NCI-H526 (cell line): ENCODE measurements around the gene RNPEP.
"Not testable (repeated sequence)": the region's sequence is repeated elsewhere in the genome, so short reads cannot be mapped to it uniquely, and the experiment has no call there.

ENCODE experiments used
- DNase-seq, 2 experiments: peaks; one replicate each; lab custom pipeline; 2025; lab: John Stamatoyannopoulos, UW

RNPEP gene, protein sequence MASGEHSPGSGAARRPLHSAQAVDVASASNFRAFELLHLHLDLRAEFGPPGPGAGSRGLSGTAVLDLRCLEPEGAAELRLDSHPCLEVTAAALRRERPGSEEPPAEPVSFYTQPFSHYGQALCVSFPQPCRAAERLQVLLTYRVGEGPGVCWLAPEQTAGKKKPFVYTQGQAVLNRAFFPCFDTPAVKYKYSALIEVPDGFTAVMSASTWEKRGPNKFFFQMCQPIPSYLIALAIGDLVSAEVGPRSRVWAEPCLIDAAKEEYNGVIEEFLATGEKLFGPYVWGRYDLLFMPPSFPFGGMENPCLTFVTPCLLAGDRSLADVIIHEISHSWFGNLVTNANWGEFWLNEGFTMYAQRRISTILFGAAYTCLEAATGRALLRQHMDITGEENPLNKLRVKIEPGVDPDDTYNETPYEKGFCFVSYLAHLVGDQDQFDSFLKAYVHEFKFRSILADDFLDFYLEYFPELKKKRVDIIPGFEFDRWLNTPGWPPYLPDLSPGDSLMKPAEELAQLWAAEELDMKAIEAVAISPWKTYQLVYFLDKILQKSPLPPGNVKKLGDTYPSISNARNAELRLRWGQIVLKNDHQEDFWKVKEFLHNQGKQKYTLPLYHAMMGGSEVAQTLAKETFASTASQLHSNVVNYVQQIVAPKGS

DNA sequence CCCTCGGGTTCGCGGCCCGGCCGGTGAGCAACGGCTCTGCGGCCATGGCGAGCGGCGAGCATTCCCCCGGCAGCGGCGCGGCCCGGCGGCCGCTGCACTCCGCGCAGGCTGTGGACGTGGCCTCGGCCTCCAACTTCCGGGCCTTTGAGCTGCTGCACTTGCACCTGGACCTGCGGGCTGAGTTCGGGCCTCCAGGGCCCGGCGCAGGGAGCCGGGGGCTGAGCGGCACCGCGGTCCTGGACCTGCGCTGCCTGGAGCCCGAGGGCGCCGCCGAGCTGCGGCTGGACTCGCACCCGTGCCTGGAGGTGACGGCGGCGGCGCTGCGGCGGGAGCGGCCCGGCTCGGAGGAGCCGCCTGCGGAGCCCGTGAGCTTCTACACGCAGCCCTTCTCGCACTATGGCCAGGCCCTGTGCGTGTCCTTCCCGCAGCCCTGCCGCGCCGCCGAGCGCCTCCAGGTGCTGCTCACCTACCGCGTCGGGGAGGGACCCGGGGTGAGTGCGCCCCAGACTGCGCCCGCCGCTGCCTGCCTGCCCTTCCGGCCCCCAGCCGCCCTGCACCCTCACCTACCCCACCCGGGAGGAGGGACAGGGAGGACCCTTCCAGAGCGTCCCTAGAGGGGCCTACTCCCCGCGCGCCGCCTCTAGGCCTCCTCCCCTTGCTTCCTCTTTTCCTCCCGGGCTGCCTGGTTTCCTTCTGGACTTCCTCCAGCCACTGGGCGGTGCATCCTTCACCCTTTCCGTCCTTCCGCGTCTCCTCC is at the start of gene RNPEP:
Gene RNPEP, plus strand, starts transcription at position 26 of the 757 bp plus-strand sequence. Its CDS starts 19 bp downstream, at position 45.
- DNase-seq, result peak; percentile 48 to 72

DNA sequence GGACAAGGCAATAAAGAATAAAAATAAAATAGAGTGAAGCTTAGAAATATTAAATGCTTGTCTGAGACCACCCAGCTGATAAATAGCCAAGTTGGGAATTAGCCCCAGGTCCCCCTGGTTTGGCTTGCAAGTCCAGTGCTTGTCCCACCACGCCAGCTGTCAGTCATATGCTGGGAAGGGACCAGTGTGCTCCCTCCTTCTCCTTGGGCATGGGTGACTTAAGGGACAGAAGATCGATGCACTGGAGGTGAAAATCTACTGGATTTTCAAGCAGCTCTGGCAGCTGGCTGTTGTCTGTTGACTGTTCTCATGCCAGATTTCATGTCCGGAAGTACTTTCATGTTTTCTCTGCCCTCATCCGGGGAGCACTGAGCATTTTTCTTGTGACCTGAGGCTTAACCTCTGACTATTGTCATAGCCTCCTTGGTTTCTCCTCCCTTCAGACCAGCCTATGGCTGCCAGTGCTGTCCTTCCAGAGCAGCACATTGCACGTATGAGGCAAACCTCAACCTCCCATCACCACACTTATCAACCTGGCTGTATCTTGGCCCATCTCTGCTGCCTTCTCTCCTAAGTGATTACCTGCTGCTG is 48.5 kb upstream of the RNPEP start:
- DNase-seq, result no peak

DNA sequence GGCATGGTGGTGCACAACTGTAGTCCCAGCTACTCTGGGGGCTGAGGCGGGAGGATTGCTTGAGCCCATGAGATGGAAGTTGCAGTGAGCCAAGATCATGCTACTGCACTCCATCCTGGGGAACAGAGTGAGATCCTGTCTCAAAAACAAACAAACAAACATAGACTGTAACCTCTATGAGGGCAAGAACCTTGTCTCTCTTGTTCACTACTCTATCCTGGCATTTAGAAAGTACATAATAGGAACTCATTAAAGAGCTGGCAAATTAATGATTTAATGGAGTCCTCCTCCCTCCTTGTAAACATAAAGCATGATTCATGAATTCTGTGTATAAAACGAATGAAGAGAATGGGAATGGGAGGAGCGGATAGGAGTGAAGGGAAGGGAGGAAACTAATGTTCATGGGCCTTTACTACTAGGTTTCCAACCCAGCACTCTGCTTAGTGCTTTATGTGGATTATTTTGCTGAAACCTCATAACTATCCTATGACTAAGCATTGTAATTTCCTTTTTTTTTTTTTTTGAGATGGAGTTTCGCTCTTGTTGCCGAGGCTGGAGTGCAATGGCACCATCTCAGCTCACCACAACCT is 44.7 kb upstream of the RNPEP start:
- DNase-seq, result no peak

DNA sequence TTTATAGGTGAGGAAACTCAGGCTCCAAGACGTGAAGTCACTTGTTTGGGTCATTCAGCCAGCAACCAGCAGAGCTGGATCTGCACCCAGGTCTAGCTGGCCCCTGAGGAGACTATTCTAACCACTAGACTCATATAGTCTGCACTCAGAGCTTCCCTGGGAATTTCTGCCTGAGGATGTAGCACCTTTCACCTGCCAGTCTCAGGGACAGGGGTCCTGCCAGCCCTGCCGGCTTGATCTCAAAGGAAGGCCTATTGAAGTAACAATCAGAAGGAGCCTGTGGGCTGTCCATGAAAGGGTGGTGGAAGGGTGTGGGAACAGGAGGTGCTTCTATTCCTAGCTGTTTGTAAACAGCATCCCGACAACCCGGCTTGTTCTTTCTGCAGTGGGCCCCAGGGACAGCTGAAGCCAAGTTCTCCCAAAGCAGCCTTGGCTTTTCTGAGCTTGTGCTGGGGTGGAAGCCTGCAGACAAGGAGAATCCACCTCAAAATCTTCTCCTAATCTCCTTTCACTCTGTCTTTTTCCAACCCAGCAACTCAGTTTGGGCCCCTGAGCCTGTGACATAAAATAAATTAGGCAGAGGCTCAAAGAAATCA is 43.9 kb upstream of the RNPEP start:
- no peak for DNase-seq

DNA sequence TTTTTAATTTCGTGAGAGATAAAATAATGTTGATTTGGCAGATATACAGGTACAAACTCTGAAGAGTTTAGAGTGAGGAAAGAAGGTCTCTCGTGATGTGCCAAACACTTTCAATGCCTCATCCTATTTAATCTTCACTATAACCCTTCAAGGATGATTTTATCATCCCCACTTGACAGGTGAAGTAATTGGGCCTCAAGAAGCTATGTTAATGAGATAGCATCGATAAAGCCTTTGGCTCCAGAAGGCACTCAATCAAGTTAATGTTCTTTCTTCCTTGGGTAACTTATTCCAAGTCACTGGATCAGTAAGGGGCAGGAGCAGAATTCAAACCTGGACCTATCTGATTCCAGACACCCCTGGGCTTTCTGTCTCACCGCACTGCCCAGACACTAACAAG is 43.3 kb upstream of the RNPEP start:
- DNase-seq, result no peak

DNA sequence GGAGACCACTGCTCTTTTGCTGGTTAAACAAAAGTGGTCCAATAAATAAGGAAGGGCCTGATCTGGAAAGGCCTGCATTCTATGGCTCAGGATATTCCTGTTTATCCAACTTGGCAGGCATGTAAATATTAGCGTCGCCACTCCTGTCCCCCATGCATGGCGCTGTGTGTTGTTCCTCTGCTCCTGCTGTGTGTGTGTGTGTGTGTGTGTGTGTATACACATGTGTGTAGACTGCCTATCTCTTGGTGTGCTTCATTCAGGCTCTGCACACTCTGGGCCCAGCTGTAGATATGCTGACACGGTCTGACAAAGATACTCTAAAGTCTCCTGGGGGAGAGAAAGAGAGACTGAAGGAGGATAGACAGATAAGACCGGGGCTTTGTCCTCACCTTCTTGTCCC is 42.9 kb upstream of the RNPEP start:
- no peak for DNase-seq

DNA sequence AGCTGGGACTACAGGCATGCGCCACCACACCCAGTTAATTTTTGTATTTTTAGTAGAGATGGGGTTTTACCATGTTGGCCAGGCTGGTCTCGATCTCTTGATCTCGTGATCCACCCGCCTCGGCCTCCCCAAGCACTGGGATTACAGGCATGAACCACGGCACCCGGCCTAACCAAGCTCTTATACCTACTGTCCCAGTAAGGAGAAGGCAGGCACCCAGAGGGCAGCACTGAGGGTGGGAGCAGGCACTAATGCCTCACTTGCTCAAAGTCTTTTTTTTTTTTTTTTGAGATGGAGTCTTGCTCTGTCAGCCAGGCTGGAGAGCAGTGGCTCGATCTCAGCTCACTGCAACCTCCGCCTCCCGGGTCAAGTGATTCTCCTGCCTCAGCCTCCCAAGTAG is 42.1 kb upstream of the RNPEP start:
- DNase-seq, result not testable (repeated sequence)

DNA sequence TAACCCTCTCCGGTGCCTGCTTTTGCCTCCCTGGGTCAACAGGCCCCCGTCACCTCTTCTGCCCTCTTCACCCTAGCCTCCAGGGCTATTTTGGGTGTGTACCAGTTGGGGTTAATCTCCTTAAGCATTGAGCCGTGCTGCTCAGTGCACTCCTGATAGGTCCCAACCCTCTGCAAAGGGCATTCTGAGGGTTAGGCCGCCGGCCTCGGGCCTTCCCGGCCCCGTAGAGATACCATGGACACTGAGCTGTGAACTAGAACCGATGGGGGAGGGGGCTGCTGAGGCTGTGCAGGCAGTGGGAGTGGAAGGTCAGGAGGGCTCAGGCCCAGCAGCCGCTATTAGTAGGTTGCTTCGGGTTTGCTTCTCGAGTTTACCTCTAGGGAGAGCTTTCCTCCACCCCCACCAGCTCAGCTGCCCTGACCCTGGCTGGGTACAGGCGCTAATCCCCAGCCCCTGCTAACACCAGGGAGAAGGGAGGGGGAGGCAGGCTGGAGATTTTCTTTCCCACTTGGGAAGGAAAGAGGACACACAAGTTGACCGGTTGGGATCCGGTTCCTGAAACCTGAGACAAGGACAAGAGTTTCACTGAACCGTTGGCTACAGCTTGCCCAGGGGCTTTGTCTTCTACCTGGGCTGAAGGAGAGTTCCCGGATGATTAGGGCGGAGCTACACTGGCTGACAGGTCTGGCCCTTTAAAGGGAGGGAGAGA is 40.9 kb upstream of the RNPEP start:
- DNase-seq, result peak in 1 of 2 experiments; percentile 22

DNA sequence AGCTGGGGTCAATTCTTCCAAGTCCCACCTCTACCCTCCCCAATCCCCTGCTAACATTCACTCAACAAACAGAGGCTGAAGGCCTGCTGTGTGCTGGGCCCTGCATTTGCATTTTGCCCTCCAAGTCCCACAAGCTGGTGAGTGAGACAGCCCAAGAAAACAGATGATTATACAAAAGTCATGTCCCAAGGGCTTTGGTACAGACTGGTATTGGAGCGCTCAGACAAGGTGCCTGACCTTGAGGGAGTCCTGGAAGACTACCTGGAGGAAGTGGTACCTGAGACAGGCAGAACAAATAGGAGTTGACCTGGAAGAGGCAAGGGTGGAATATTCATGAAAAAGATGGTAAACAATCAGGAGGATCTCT is 40.3 kb upstream of the RNPEP start:
- no peak for DNase-seq

DNA sequence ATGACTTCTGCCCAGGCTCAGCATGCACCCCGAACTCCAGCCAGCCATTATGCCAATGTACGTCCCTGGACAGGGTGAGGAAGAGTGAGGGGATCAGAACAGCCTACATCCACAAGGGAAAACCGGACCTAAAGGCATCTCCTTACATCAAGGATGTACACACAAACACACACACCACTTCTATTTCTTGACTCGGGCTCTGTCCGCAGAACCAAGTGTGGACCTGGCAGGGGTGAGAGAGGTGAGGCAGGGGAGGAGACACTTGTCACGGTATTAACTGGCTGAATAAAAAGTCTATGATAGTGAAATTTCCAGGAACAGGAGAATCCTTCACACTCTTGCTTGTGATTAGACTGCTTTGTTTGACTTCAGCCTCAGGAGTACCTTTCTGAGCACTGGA is 38.4 kb upstream of the RNPEP start:
- no peak for DNase-seq

DNA sequence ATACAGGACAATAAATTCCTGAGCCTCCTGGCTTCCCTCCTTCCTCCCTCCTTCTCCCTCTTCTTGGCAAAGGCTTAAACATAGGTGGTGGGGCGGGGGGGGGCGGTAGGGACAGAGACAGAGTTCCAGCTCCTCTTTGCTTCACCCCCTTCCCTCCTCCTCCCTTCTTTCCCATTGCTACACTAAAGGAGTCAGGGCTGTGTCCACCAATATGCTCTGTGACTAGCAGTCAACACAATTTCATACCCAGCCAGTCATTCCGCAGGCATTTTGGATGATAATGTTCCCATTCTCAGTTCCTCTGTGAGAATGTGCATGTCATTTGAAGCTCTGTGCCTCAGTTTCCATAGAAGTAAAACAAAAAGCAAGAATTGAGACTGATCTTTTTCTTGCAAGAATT is 37.8 kb upstream of the RNPEP start:
- DNase-seq, result no peak

DNA sequence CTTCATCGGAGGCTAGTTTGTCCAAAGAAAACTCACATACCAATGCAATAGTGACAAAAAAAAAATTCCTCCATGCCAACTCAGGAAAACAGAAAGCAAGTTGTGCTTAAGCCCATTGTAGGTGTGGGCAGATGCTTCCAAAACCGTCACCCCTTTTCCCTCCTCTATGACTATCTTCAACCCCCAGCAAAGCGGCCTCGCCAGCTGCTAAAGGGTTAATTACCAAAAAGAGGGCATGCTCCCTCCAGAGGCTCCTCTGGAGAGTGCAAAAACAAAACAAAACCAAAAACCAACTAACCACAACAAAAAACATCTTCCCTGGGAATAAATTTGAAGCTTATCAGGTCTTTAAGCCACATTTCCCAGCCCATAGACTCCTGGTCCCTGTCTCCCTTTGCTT is 37.3 kb upstream of the RNPEP start:
- DNase-seq, result no peak

DNA sequence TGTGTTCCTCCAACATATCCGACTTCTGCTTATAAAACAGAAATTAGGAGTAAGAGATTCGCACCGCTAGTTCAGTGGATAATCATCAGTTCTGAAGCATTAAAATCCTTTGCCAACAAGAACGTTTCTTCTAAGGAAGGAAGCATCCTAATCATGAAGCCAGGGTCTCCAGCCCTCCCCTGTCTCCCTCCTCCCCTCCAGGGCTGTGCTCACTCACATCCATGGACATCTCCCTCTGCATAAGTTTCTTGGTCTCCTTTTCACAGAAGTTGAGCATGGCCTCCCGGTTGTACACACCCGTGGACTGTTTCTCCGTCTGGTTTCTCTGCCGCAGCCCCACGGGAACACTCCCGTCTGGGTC is 36.6 kb upstream of the RNPEP start:
- DNase-seq, result no peak

DNA sequence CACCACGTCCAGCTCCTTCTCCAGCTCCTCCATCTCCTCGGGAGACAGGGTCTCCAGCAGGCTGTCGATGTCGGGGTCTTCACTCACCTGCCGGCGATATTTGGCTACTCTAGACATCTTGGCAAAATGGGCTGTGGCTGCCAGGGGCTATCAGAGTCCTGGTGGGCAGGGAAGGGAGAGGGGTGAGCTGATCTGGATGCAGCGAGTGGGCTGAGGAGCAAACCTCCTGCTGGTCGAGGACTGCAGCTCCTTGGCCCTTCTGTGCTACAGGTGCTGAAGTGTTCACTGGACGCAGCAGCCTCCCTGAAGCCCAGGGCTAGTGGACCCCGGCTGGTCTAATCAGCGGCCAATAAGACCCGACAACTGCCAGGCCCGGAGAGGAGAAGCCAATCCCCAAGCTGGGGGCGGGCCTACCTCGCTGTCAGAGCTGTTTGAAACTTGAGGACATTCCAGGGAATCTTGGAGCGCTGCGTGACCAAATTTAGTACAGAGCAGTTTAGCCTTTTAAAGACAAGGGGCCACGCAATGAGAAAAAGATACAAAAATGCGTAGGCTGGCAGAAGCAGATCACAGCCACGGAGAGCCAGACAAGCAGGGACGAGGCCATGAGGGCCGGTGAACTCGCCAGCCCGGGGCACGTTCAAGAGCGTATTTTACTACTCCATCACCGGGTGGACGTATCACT is 36.1 kb upstream of the RNPEP start, which contains the start of gene LMOD1:
Gene LMOD1, minus strand, starts transcription at position 325 of the 685 bp plus-strand sequence. Its CDS starts 208 bp downstream, at position 117.
- peak; percentile 33 to 66 for DNase-seq

DNA sequence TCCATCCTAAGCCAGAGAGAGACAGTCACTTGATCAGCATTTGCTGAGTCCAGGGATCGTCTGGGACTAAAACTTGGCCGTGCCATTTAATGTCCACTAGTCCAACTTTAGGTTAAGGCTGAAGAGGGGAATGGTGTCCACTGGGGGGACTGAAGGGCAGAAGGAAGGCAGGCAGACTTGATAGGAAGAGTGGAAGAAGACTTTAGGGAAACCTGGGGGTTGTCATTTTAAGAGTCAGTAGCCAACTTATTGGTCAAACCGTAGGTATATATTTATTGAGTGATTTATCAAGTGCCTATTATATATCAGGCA is 34.8 kb upstream of the RNPEP start:
- DNase-seq, result no peak

DNA sequence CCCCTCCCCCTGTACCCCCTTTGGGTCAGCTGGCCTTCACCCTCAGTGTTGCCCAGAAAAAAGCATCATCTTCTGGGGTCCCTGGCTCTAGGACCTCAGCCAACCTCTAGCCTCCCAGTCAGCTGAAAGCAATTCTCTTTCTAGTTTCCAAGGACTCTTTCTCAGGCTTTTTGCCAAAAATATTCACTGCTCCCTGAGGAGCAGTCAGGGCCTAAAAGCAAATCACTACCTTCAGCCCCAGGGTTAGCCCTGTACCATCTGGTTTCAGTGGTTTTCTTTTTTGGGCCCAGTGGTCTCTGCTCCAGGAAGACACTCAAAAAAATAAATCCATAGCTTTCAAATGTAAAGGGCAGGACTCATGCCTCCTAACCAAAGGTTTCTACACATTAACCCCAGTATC is 33.0 kb upstream of the RNPEP start:
- no peak for DNase-seq

DNA sequence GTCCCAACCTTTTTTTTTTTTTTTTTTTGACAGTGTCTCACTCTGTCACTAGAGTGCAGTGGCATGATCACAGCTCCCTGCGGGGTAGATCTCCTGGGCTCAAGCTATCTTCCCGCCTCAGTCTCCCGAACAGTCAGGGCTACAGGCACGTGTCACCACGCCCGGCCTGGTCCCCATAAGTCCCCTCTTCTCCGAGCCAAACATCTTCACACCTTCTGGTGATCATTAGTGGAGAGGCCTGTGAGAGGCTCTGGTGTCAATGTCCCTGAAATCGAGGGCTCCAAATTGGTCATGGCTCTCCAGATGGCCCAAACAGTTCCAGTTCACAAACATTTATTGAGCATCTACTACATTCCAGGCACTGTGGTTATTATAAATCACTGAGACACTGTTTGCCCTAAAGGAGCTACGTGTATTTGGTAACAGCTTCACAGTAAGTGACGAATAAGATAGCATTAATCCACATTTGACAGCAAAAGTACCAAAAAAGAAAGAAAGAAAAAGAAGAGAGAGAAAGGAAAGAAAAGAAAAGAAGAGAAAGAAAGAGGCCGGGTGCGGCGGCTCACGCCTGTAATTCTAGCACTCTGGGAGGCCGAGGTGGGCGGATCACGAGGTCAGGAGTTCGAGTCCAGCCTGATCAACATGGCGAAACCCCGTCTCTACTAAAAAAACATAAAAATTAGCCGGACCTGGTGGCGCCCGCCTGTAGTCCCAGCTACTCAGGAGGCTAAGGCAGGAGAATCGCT is 28.0 kb upstream of the RNPEP start:
- DNase-seq, result no peak

DNA sequence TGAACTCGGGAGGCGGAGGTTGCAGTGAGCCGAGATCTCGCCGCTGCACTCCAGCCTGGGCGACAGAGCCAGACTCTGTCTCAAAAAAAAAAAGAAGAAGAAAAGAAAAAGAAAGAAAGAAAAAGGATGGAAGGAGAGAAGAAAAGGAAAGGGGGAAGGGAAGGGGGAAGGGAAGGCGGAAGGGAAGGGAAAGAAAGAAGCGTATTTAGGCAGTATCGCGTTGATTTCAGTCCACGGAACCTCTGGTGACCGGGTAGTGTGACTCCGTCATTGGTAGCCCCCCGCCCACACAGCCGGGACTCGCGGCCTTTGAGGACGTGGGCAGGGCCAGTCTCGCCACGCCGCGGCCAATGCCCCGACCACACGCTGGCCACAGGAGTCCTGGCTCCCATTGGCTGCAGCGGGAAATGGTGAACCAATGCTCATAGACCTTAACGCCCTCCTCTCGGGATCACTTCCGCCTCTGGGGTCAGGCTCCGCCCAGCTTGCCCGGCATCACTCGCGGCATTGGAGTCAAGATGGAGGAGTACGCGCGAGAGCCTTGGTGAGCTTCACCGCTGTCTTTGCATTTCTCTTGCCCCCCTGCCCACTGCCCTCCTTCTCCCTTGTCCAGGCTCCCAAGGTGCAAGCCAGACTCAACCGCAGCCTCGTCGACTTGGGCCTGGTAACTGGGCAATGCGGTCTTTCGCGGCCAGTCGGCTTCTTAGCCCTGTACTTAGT is 27.3 kb upstream of the RNPEP start, which contains the start of gene TIMM17A:
Gene TIMM17A, plus strand, starts transcription at position 495 of the 720 bp plus-strand sequence. Its CDS starts 24 bp downstream, at position 519.
- DNase-seq, result peak; percentile 83 to 93

DNA sequence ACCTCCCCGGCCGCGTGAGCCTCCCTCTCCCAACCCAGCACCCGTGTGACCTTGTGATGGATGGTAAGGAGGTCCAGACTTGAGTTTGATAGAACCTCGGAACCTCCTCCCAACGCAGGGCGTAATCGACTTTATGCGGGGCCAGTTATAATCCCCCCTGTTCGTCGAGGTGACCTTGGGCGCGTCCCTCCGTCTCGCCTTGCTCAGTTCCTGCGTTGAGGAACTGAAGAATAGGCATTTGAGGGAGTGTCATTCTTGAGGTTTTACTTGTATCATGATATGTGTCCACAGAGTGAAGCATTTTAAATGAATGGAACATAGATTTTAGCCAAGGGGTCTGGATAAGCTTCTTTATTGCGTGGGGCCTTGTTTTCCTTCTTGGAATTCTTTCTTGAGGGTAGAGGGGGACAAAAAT is 26.7 kb upstream of the RNPEP start:
- no peak for DNase-seq
